Progenitor cell of endocrine pancreas (in vitro differentiated cells): ENCODE results near the gene KLK7. TPM values are rescaled to one million over a fixed set of nuclear protein-coding genes. Genes with fewer than 3 reads are reported as not detected.
"Not testable (repeated sequence)": the region's sequence is repeated elsewhere in the genome, so short reads cannot be mapped to it uniquely, and the experiment has no call there.

Source experiments
- DNase-seq: peaks from one replicate; pipeline ENCODE4 v3.0.0; 2021; ENCODE audit warnings: low spot score; ENCODE audit not compliant: unreplicated experiment
- H3K27ac Mint-ChIP-seq: 2 replicates; pipeline ENCODE4 v1.8.0; 2021; ENCODE audit warnings: mild to moderate bottlenecking, moderate library complexity, mixed read lengths
- H3K27me3 Mint-ChIP-seq: 2 replicates; pipeline ENCODE4 v1.8.0; 2021; ENCODE audit warnings: mixed read lengths
- H3K36me3 Mint-ChIP-seq: 2 replicates; pipeline ENCODE4 v1.8.0; 2022; ENCODE audit warnings: mixed read lengths; ENCODE audit not compliant: insufficient read depth
- H3K4me1 Mint-ChIP-seq: 2 replicates; pipeline ENCODE4 v1.8.0; 2021; ENCODE audit warnings: low read depth, mixed read lengths
- H3K4me3 Mint-ChIP-seq: 2 replicates; pipeline ENCODE4 v1.8.0; 2021; ENCODE audit warnings: low read depth, mild to moderate bottlenecking, moderate library complexity, mixed read lengths
- H3K9me3 Mint-ChIP-seq: 2 replicates; pipeline ENCODE4 v1.8.0; 2021; ENCODE audit warnings: low read depth, mixed read lengths
- CTCF ChIP-seq: fragments of 200-600 bp; sonication (generic); IDR thresholded peaks from one replicate; pipeline ENCODE4 v1.5.0; 2021; ENCODE audit warnings: antibody characterized with exemption, mild to moderate bottlenecking; ENCODE audit not compliant: unreplicated experiment
- total RNA-seq: library from RNA; stranded (reverse); gene quantifications from 2 replicates; pipeline ENCODE4 v1.2.1, GENCODE V29; 2021

The KLK7 gene
- total RNA-seq, 1 donor from 2014 or later, result not detected

- H3K9me3 Mint-ChIP-seq, result peaks cover 2% of the 10 kb centered on the region
- no peak overlapping the region for H3K27ac Mint-ChIP-seq
- H3K4me3 Mint-ChIP-seq, result no peak overlapping the region
- H3K4me1 Mint-ChIP-seq, result peaks cover 9% of the 10 kb centered on the region
- H3K27me3 Mint-ChIP-seq, result peaks cover 20% of the 10 kb centered on the region
- TF ChIP-seq CTCF, result no peak
- DNase-seq, result no peak
- H3K36me3 Mint-ChIP-seq, result no peaks in the 10 kb centered on the region
These were observed 6.1 kb downstream of the KLK7 start for GRCh38 chr19:50977626-50978025.

GRCh38 chr19:50975766-50976165 is 8.0 kb downstream of the KLK7 start:
- no peak overlapping the region for H3K4me3 Mint-ChIP-seq
- H3K36me3 Mint-ChIP-seq, result no peaks in the 10 kb centered on the region
- H3K9me3 Mint-ChIP-seq, result peaks cover 2% of the 10 kb centered on the region
- no peak for DNase-seq
- peak overlapping the region; percentile 51 for H3K27ac Mint-ChIP-seq
- no peak for TF ChIP-seq CTCF
- peaks cover 10% of the 10 kb centered on the region for H3K27me3 Mint-ChIP-seq
- H3K4me1 Mint-ChIP-seq, result peaks cover 9% of the 10 kb centered on the region

GRCh38 chr19:50974702-50975556 is 8.8 kb downstream of the KLK7 start:
- Mint-ChIP-seq H3K4me1 (peaks cover 9% of the 10 kb centered on the region), H3K9me3 (peaks cover 2% of the 10 kb centered on the region)
- no peak for DNase-seq

GRCh38 chr19:50972795-50973376 is 10.8 kb downstream of the KLK7 start:
- peaks cover 2% of the 10 kb centered on the region for H3K9me3 Mint-ChIP-seq
- TF ChIP-seq CTCF, result no peak

More at GRCh38 chr19:50974702-50975556, 8.8 kb downstream of the KLK7 start:
- Mint-ChIP-seq H3K27ac (no peak overlapping the region), H3K36me3 (no peaks in the 10 kb centered on the region), H3K27me3 (peaks cover 13% of the 10 kb centered on the region), H3K4me3 (no peak overlapping the region)
- no peak for TF ChIP-seq CTCF

GRCh38 chr19:50969810-50970209 is 13.9 kb downstream of the KLK7 start:
- not testable (repeated sequence) for H3K36me3 Mint-ChIP-seq, H3K4me3 Mint-ChIP-seq, H3K4me1 Mint-ChIP-seq, DNase-seq, H3K9me3 Mint-ChIP-seq, H3K27ac Mint-ChIP-seq
- H3K27me3 Mint-ChIP-seq, result peaks cover 30% of the 10 kb centered on the region

More at GRCh38 chr19:50972795-50973376, 10.8 kb downstream of the KLK7 start:
- H3K27ac Mint-ChIP-seq, result no peak overlapping the region
- peaks cover 14% of the 10 kb centered on the region for H3K27me3 Mint-ChIP-seq
- H3K4me3 Mint-ChIP-seq, result no peak overlapping the region
- no peaks in the 10 kb centered on the region for H3K36me3 Mint-ChIP-seq
- H3K4me1 Mint-ChIP-seq, result peaks cover 9% of the 10 kb centered on the region
- DNase-seq, result no peak
